SK-N-SH treated with all-trans-retinoic acid at 6 μM for 48 hours (cell line): ENCODE measurements around the gene NHERF2.

Experiments
- ARNTL ChIP-seq: fragments of 450-650 bp; formaldehyde crosslinking; IDR thresholded peaks from 2 replicates; pipeline ENCODE4 v1.5.0; 2020; ENCODE audit warnings: low read depth, mild to moderate bottlenecking, moderate library complexity, borderline replicate concordance
- ESRRG ChIP-seq: fragments of 250-450 bp; sonication (Bioruptor Pico); IDR thresholded peaks from 2 replicates; pipeline ENCODE4 v1.6.1; 2021; ENCODE audit warnings: mild to moderate bottlenecking
- PPARA ChIP-seq: fragments of 250-450 bp; sonication (Bioruptor Pico); IDR thresholded peaks from 2 replicates; pipeline ENCODE4 v1.5.0; 2020; ENCODE audit warnings: mild to moderate bottlenecking, borderline replicate concordance
- TSHZ2 ChIP-seq: fragments of 250-450 bp; sonication (Bioruptor Pico); IDR thresholded peaks from 2 replicates; pipeline ENCODE4 v1.5.0; 2020; ENCODE audit warnings: mild to moderate bottlenecking, moderate library complexity
- ZFP3 ChIP-seq: fragments of 250-450 bp; sonication (Bioruptor Pico); IDR thresholded peaks from 2 replicates; pipeline ENCODE4 v1.5.0; 2020; ENCODE audit warnings: mild to moderate bottlenecking, moderate library complexity

- TF ChIP-seq ESRRG (CRISPR knock-in tag) (no peak), TSHZ2 (no peak), PPARA (CRISPR knock-in tag) (no peak), ARNTL (CRISPR knock-in tag) (no peak), ZFP3 (CRISPR knock-in tag) (no peak)
These were observed 37.2 kb downstream of the NHERF2 start for GRCh38 chr16:2063861-2064260.
